ENCODE data around the gene PSAPL1. TPM values are rescaled to one million over a fixed set of nuclear protein-coding genes. Genes with fewer than 3 reads are reported as not detected.

Gene PSAPL1
- total and polyA plus RNA-seq, 2 donors = 0.05 TPM; not detected in 1

Small RNA genes within 50 kb of the gene (small RNA-seq; reads per million reads assigned to genes)
- gene MIR4274 = not detected

Other genes with a start within 250 kb of the PSAPL1 start
- gene SORCS2, start 242.4 kb downstream of the PSAPL1 start, total RNA-seq = 10.8 TPM
- gene SORCS2, start 242.4 kb downstream of the PSAPL1 start, polyA plus RNA-seq = 5.3 TPM

Data from urinary bladder (tissue), 2 donors.